ENCODE measurements around the gene ELMO1. TPM values are rescaled to one million over a fixed set of nuclear protein-coding genes. Genes with fewer than 3 reads are reported as not detected.

ELMO1 gene
- total RNA-seq, 1 experiment from 2014 or later = 7.8 TPM

GRCh38 chr7:37041461-37041860, 407.2 kb downstream of the ELMO1 start:
- H3K9me3 ChIP-seq (ENCODE audit: control insufficient read depth, low read depth, low read length) = no peaks in the 10 kb centered on the region
- H3K27me3 Mint-ChIP-seq (ENCODE audit: low read depth) = no peaks in the 10 kb centered on the region
- H3K56ac ChIP-seq (ENCODE audit: insufficient read length, low read depth, low read length) = no peak overlapping the region
- no peak overlapping the region for H2BK12ac ChIP-seq (ENCODE audit: insufficient read length, low read depth, low read length)
- H3K4me2 ChIP-seq (ENCODE audit: insufficient read depth, insufficient read length, low read length) = no peak overlapping the region
- no peaks in the 10 kb centered on the region for H3K23me2 ChIP-seq (ENCODE audit: insufficient read length, low read depth, low read length, poor library complexity, severe bottlenecking)
- no peak overlapping the region for H3K9ac ChIP-seq (ENCODE audit: extremely low read depth, insufficient read length, low read length)
- H3K27me3 ChIP-seq (ENCODE audit: insufficient read depth, low read length) = 0 out of 2 replicates have a peak, but pooled peaks cover 3% of the 10 kb centered on the region
- peaks cover 5% of the 10 kb centered on the region in 2 experiments; a peak in 1 of 5 replicates for H3K9me3 Mint-ChIP-seq
- no peak overlapping the region for H4K91ac ChIP-seq (ENCODE audit: insufficient read length, low read depth, low read length)
- H3K18ac ChIP-seq (ENCODE audit: insufficient read length, low read depth, low read length) = no peak overlapping the region
- H3K27ac Mint-ChIP-seq = no peak overlapping the region
- no peak overlapping the region for H3T11ph ChIP-seq (ENCODE audit: low read length)
- no peaks in the 10 kb centered on the region for H3K4me1 ChIP-seq (ENCODE audit: insufficient read depth, low read length)
- TF ChIP-seq CTCF (conservative IDR thresholded peaks at IDR 0.05) = no peak
- no peak overlapping the region for H2AK5ac ChIP-seq (ENCODE audit: insufficient read length, low read length)
- peaks cover 5 to 7% of the 10 kb centered on the region in 2 experiments for H3K4me1 Mint-ChIP-seq
- no peak overlapping the region for H3K4ac ChIP-seq (ENCODE audit: low read depth, low read length)
- no CpG with 5 or more reads among the region's 8 CpGs for WGBS (ENCODE audit: extremely low coverage, insufficient read length, low lambda C conversion rate)
- no peak overlapping the region for H3K27ac ChIP-seq (ENCODE audit: insufficient read length, low read depth, low read length)
- no peak overlapping the region for H2BK15ac ChIP-seq (ENCODE audit: low read depth, low read length)
- H3K23ac ChIP-seq (ENCODE audit: insufficient read length, low read depth, low read length) = no peak overlapping the region
- H3K4me3 Mint-ChIP-seq = no peak overlapping the region
- H3K14ac ChIP-seq (ENCODE audit: insufficient read depth, low read length) = no peak overlapping the region
- H2BK120ac ChIP-seq (ENCODE audit: low read depth, low read length, poor library complexity, severe bottlenecking) = no peak overlapping the region
- no peak for DNase-seq
- no peak overlapping the region for H2BK20ac ChIP-seq (ENCODE audit: low read depth, low read length, poor library complexity, severe bottlenecking)
- H3K79me2 ChIP-seq (ENCODE audit: insufficient read depth, low read length) = no peaks in the 10 kb centered on the region
- H4K20me1 ChIP-seq (ENCODE audit: control insufficient read depth, insufficient read depth, insufficient read length) = no peaks in the 10 kb centered on the region
- peaks cover 0 to 8% (median 4%) of the 10 kb centered on the region in 3 experiments; a peak in 3 of 7 replicates for H3K36me3 Mint-ChIP-seq (ENCODE audit: insufficient read depth in 1 of 3, low read depth in 3 of 3)
- no peak overlapping the region for H2AFZ ChIP-seq (ENCODE audit: low read length)
- no peak overlapping the region for H2BK5ac ChIP-seq (ENCODE audit: insufficient read length, low read length)
- no peak overlapping the region for H4K5ac ChIP-seq (ENCODE audit: insufficient read length, low read depth, low read length)
- no peak overlapping the region for H4K8ac ChIP-seq (replicated peaks; ENCODE audit: insufficient read length, low read depth, low read length)
- no peaks in the 10 kb centered on the region for H3K79me1 ChIP-seq (ENCODE audit: insufficient read depth, low read depth, low read length, poor library complexity, severe bottlenecking)
